Activated CD4-positive, alpha-beta T cell treated with anti-CD3 and anti-CD28 coated beads, Interleukin-10, Interleukin-2, amounts not matched to agents 100 ng/mL and 50 ng/mL, durations not matched to agents 16 hours and 8 hours (primary cell): ENCODE results near the gene TCF12.

Experiments used
- DNase-seq: peaks from one replicate; pipeline ENCODE4 v3.0.0-alpha.2; 2020

The TCF12 gene

GRCh38 chr15:57278439-57278838 is 360.0 kb downstream of the TCF12 start:
- DNase-seq = no peak

DNA sequence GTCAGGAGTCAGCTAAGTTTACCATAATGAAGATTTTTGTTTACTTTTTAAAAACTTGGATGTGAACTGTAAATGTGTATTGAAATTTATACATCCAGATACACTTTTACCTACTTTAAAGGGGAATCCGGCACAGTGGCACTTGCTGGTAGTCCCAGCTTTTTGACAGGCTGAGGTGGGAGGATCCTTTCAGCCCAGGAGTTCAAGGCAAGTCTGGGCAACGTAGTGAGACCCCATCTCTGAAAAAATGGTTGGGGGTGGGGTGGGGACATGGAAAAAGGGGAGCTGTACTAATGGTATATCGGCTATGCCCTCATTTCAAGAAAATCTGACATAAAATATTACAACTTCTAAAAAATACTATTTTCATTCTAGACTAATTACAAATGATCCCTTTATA is 362.0 kb downstream of the TCF12 start:
- no peak for DNase-seq

DNA sequence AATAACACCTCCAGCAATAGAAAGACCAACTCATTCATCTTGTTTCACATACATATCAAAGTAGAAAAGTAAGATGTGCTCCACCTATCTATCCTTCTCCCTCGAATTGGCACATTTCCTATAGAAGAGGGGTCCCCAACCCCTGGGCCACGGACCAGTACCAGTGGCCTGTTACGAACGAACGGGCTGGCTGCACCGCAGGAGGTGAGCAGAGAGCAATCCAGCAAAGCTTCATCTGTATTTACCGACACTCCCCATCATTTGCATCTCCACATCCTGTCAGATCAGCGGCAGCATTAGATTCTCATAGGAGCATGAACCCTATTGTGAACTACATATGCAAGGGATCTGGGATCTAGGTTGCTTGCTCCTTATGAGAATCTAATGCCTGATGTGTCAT is 362.9 kb downstream of the TCF12 start:
- no peak for DNase-seq

DNA sequence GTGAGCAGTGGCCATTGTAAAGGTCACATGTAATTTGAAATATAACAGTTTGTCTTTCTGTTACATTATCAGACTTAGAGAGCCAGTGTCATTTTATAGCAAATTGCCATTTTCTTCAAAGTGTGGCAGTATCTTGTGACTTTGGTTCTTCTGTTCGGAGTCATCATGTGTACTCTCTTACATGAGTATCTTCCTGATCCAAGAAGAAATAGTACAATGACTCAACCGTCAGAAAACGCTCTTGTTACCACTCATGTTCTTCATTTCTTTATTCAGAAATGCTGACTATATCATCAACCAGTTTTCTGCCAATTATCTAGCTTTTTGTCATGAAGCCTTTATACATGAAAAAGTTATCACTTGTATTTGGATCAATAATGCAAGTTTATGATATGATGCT is 364.2 kb downstream of the TCF12 start:
- no peak for DNase-seq

GRCh38 chr15:57283774-57284503 is 365.5 kb downstream of the TCF12 start:
- no peak for DNase-seq

DNA sequence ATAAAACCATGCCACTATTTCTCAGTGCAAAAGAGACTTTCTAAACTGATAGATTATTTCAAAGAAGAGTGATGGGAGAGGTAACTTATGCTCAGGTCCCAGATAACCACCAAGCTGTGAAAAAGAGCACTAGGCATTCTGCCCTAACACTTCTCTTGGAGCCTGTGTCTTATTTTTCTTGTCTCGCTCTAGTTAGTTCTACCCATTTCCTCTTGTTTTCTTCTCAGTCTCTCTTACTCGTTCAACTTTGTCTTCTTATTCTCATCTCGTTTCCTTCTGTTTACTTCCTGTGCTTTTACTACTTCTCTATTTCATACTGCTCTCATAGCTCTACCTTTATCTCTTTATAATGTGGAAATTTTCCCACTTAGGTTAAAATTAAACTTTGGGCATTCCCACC is 366.1 kb downstream of the TCF12 start:
- no peak for DNase-seq

DNA sequence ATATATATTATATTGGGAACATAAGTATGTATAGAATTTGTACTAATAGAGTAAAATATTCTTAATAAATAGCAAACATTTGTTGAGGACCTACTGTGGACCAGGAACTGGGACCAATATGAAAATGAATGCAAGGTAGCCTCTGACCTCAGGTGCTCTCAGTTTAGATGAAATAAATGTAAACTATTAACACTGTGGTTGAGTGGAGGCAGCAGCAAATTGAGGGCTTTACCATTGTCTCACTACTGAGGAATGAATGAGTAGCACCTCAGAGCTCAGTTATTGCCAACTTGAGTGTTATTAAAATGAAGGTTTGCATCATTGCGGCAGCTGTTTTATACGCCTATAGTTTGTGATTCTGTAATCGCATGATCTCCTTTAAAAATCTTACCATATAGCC is 366.9 kb downstream of the TCF12 start:
- no peak for DNase-seq

GRCh38 chr15:57286446-57287122 is 368.1 kb downstream of the TCF12 start:
- no peak for DNase-seq

DNA sequence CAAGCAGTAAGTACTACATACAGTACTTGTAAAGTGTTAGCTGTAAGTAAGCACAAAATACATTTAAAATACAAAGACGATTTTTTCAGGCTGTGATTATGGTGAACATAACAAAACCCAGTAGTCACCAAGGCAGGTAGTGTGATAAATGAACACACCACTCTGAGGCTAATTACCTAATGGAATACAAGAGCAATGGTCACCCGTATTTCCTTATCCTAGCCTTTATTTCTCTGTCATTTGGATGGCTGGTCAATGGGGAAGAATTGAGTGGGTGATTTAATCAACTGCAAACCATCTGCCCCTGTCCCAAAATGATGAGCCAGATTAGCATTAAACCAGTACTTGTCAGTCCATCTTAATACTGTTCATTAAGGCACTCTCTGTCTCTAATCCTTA is 368.7 kb downstream of the TCF12 start:
- no peak for DNase-seq

DNA sequence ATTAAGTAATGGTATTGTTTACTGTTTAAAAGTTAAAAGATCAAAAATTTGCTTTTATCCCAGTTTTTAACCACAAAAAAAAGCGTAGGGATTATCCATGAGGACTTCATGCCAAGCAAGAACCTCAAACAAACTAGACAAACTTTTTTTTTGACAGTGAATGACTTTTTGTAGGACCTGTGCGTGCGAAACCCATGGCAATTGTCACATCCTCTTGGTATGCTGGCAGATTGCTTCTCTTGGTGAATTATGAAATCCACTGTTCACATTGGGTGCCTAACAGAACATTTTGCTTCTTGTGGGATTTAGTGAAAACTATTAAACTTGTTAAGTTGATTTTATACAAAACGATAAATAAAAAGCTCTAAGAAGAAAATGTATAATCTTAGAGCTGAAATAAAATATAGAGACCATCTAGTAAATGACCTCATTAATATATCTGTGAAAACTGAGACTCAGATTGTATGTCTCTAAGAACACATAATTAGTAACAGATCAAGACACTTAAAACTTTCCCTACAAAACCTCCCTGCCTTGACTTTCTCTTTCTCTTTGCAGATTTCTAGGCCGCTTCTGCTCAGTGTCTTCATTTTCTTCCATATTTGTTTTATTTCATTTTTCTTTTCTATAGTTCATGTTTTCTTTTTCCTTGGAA is 370.6 kb downstream of the TCF12 start:
- no peak for DNase-seq

DNA sequence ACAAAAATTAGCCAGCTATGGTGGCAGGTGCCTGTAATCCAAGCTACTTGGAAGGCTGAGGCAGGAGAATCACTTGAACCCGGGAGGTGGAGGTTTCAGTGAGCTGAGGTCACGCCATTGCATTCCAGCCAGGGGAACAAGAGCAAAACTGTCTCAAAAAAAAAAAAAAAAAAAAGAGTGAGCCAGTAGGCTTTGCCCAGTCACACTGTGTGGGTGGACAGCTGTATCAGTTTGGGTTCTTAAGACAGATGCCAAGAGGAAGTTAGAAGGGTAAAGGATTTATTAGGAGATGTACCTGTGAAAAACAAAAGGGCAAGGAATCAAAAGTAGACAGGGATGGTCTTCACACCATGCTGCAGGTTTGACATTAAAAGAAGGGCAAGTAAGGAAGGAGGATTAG is 371.7 kb downstream of the TCF12 start:
- DNase-seq = no peak

GRCh38 chr15:57290826-57291225 is 372.4 kb downstream of the TCF12 start:
- DNase-seq = no peak

DNA sequence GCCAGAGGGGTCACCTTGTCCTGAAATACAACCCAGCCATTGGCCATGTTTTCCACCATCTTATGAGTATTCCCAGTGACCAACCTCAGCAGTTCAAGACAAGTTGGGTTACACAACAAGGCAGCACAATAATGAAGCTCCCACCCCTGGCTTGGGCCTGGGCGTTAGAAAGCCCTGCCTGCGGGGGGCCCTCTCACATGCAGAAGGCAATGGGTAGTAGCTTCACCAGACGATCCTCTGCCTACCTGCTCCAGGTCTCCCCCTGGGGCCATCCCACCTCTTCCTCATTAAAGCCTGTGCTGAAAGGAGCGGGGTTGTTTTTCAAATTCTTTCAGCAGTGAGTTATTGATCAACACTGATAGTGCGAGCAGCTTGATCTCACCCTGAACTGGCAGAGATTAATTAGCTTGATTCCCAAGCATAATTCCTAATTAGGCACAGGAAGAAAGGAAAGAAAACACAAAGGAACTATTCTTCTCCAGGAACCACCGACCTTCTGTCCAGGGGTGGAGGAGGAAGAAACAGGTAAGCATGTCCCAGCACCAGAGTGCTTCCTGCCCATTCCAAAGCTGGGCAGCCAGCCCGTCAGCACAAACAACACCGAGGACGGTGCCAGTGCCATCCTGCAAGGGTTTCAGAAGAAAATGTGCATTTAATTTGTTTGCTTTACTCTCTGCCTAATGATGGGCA is 378.2 kb downstream of the TCF12 start:
- DNase-seq = no peak

DNA sequence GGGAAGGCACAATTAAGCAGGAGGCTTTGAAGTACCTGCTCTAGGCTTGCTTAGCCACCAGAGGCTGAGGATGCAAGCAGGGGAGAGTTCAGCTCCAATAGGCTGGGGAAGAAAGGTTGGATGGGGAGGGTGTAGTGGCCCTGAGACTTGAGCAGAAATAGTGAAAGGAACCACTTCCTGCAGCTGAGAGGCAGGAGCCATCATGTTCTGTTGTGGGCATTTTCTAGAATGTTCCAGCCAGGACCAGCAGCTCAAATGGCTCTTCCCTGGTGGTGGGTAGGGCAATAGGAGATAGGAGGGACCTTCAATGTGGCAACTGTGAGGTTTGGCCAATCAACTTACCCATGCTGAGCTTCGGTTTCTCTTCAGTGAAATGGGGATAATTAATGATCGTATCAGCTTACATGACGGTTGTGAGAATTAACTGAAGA is 378.7 kb downstream of the TCF12 start:
- DNase-seq = no peak

DNA sequence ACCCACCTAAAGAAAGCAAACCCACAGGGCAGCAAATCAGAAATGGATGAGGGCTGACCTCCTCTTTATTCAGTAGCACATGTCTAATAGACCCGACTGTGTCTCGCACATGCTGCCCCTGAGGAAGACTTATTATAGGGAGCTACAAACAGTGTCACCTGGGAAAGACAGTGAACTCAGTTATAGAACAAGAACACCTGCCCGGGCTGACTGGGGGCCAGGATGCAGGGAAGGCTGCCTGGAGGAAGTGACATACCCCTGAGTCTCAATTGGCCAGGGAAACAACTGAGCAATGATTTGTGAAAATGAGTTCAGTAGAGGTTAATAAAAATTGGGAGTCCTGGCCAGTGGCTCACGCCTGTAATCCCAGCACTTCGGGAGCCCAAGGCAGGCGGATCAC is 379.2 kb downstream of the TCF12 start:
- DNase-seq = no peak

DNA sequence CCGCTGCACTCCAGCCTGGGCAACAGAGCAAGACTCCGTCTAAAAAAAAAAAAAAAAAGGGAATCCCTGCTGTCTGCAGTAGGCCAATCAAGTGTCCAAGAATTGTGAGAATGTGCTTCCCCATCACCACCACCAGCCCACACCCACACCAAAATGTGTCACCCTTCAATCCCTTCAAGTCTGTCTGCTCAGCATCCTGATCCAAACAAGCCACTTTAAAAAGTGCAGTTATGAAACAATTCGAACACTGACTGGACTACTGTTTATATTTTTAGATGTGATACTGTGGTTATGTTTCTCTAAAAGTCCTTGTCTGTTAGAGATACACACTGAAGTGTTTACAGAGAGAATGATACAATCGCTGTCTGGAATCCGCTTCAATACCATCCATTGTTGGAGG is 379.8 kb downstream of the TCF12 start:
- no peak for DNase-seq

GRCh38 chr15:57298843-57299550 is 380.6 kb downstream of the TCF12 start:
- DNase-seq = no peak

DNA sequence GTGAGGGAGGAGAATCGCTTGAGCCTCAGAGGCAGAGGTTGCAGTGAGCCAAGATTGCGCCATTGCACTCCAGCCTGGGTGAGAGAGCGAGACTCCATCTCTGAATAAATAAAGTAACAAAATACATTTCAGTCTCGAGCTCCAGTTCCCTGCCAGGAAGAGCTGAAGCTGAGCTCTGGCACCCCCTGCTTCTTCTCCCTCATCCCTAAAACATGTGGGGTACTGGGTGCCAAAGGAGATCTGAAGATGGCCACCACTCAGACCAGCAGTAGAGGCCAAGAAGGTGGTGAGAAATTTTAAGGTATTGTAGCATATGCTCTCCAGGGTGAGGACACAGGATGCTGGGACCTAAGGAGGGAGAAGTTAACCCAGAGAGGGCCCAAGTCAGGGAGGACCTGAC is 382.9 kb downstream of the TCF12 start:
- no peak for DNase-seq

GRCh38 chr15:57302640-57303257 is 384.3 kb downstream of the TCF12 start:
- no peak for DNase-seq

GRCh38 chr15:57305009-57305408 is 386.6 kb downstream of the TCF12 start:
- no peak for DNase-seq

GRCh38 chr15:57306161-57306943 is 387.9 kb downstream of the TCF12 start:
- peak; percentile 90 for DNase-seq

GRCh38 chr15:57306944-57307411 is 388.5 kb downstream of the TCF12 start:
- DNase-seq = no peak
